Measurements from ENCODE around the gene TCFL5.
A peak's percentile ranks its signal among the peaks of the same experiment; 100 is the strongest.

Gene TCFL5

DNA sequence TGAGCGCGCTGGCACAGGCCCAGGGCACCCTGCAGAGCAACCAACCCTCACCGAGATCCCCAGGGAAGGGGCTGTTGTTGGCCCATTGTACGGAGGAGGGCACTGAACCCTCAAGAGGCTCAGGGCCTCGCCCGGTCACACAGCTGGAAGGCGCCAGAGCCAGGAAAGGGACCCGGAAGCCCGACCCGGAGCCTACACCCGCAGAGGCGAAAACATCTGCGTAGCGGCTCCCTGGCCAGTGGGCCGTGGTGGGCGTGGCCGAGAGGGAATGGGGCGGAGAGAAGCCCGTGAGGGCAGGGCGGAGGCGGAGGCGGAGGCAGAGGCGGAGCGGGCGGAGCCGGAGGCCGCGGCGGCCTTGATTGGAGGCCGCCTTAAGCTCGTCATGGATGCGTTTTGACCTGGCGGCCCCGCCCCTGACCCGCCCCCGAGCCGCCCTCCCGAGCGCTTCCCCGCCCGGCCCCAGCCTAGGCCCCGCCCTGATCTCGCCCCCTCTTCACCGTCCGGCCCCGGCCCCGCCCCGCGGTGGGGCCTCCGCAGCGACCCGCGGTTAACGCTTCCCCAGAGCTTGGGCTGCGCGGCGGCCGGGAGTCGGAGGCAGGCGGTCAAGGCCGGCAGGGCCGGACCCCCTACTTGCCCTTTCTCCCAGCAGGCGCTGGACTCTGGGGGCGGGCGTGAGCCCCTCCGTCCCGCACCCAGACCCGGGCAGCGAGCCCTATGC lies 67.5 kb downstream of the TCFL5 start:
- peak; percentile 50 for DNase-seq

DNA sequence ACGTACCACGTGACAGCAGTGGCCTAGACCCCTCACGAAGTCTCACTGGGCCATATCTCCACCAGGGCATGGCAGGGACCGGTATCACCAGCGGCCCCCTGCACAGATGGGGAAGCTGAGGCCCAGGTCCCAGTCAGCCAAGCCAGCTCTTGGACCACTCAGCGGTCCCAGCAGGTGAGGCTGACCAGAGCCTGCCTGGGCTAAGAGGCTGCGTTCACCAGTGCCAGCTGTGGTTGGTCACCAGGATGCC lies 67.9 kb downstream of the TCFL5 start:
- DNase-seq: no peak

DNA sequence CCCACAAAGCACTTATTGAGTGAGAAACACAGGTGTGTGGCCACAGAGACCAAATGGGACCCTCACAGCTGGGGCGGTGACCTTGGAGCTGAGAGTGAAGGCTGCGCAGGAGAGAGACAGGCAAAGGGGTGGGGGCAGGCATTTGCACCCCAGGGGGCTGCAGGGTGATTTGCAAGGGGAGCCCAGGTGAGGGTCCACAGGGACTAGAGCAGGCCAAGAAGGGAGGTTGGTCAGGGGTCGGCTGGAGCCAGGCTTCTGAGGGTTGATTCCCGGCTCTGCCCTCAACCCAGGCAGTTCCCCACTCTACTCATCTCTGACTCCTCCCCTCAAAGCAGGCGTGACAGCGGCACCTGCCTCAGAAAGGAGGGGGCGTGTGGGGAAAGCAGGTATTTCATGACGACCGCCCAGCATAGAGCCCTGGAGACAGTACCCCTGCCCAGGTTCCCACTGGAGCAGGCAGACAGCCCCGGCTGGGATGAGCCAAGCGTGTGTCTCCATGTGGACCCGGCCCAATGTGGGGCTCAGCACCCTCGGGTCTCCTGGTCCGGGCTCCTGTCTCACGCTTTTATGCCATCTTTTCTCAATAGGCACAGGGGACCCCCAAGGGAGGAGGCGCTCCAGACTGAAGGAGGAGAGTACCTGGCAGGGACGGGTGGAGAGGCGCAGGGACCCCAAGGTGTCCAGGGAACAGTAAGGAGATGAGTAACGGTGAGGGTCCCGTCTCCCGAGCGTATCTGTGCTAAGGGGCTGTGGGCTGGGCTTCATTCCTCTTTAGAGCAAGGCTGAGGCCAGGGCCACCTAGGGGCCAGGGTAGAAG lies 68.5 kb downstream of the TCFL5 start:
- DNase-seq: no peak

DNA sequence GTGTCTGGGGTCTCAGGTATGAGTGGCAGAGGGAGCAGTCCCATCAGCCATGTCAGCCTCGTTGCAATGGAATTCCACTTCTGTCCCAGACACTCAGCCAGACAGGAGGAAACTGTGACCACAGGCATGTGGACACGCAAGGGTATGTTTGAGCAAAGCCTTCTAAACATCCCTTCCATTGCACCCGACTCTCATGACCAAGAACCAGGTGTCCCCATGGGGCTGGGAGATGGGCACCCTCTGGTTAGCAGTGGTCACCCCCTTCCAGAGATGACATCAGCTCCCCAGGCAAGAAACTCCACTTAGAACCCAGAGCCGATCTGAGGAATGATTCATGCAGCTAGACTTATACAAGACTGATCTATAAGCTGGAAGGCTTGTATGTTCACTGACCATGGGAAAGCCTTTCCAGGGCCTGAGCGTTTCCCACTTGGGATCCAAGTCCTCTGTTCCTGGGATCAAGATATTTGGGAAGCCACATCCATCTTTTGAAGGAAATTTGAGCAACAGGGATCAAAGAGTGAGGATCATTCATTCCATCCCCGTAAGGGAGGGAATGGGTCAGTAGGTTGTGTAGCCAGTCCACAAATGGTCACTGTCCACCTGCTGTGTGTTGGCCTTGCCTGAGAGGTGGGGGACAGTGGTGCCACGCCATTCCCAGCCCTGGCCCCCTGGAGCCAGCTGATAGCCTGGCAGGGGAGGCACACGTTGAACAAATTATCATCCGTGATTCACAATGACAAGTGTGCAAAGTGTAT lies 69.3 kb downstream of the TCFL5 start:
- DNase-seq: no peak

DNA sequence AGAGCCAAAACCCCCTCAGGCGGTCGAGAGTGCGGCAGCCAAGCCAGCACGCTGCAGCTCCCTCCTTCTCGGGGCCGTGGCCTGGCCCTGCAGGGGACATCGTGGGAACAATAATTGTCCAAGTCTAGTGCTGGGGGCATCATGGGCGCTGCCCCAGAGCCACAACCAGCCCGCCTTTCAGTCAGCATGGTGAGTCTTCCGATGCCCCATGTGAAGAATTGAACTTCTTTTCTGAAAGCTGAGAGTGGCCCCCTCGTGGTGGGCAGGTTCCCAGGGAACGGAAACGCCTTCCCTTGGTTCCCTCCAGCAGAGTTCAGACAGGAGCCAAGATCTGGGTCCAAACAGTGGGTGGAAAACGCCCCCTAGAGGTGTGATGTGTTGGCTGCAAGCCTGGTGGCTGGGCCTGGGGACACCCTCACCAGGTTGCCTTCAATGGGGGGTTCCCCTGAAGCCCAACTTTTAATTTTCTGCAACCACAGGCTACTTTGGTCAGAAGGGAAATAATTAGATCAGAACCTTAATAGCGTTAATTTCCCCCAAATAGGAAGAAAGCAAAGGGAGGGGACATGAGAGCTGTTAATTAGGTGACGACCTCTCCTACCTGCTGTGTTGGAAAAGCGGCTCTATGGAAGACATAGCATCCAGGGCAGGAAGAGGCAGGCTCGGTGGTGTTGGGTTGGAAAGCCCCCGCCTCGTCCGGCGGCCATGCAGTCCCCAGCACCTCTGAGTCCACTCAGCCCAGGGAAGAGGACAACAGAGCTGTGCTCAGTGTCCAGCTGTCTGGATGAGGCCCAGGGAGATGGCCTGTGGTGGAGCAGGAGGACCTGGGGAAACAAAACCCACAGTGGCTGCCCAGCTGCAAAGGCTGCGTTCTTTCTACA lies 70.1 kb downstream of the TCFL5 start:
- DNase-seq: no peak

Data from cortex of kidney (tissue), 1 donor.